ENCODE data around the gene CDSN.

DNA sequence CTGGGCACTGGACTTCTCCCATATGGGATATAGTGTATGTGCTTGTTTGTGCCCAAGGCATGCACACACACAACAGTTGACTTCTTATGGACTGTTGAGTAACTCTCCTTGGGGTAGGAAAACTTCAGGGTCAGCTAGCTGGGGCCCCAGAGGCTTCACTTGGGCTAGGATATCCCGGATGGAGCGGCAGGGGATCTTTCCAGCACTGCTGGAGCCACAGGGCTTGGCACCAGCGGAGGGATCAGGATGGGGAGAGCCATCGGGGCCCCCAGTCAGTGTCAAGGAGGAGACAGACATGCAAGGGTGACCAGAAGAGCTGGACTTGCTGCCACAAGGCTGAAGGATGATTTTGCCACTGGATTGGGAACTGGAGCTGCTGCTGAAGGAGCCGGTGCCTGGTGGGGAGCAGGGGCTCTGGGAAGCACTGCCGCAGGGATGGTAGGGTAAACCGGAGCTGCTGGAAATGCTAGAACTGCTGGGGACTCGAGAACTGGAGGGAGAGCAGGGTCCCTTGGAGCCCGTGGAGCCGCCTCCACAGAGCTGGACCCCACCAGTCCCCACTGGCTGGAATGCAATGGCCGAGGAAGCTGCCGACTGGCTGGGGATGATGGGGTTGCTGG, 4.2 kb downstream of the CDSN start:
- TF ChIP-seq, protein P1, sequence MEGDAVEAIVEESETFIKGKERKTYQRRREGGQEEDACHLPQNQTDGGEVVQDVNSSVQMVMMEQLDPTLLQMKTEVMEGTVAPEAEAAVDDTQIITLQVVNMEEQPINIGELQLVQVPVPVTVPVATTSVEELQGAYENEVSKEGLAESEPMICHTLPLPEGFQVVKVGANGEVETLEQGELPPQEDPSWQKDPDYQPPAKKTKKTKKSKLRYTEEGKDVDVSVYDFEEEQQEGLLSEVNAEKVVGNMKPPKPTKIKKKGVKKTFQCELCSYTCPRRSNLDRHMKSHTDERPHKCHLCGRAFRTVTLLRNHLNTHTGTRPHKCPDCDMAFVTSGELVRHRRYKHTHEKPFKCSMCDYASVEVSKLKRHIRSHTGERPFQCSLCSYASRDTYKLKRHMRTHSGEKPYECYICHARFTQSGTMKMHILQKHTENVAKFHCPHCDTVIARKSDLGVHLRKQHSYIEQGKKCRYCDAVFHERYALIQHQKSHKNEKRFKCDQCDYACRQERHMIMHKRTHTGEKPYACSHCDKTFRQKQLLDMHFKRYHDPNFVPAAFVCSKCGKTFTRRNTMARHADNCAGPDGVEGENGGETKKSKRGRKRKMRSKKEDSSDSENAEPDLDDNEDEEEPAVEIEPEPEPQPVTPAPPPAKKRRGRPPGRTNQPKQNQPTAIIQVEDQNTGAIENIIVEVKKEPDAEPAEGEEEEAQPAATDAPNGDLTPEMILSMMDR (IDR thresholded peaks at IDR 0.05; ENCODE audit: poor library complexity), result no peak
- no peak for TF ChIP-seq EZH2phosphoT487 (IDR thresholded peaks at IDR 0.05; ENCODE audit: low read depth, severe bottlenecking, unreplicated experiment)
